ENCODE data around the gene LCE3E. TPM values are rescaled to one million over a fixed set of nuclear protein-coding genes. Genes with fewer than 3 reads are reported as not detected.

LCE3E gene
- total RNA-seq, 2 experiments from 2014 or later: not detected

- CTCF ChIA-PET (ENCODE audit: unreplicated experiment): no interaction called here
- POLR2A ChIA-PET: no interaction called here
- H3K9me3 ChIP-seq (ENCODE audit: low read length): no peaks in the 10 kb centered on the region
- H3K4me2 ChIP-seq (ENCODE audit: low read length): no peak overlapping the region
- H3K4me1 ChIP-seq (ENCODE audit: insufficient read depth, low read length, poor library complexity, severe bottlenecking): no peaks in the 10 kb centered on the region
- H3K9me2 ChIP-seq (ENCODE audit: insufficient read depth, low read length): no peaks in the 10 kb centered on the region
- H3K36me3 ChIP-seq (ENCODE audit: insufficient read depth, low read length): no peaks in the 10 kb centered on the region
- no peak overlapping the region for H3K4me3 ChIP-seq (ENCODE audit: low read depth, low read length, poor library complexity, severe bottlenecking)
- no peaks in the 10 kb centered on the region for H4K20me1 ChIP-seq (ENCODE audit: insufficient read depth, low read length)
- H2AFZ ChIP-seq (ENCODE audit: low read length): no peak overlapping the region
- intact Hi-C loops (cut with micrococcal nuclease; ENCODE audit: unreplicated experiment): no loop called here
- TF ChIP-seq EZH2phosphoT487 (IDR thresholded peaks at IDR 0.05; ENCODE audit: borderline replicate concordance, low read depth, low read length) (no peak), CTCF (conservative IDR thresholded peaks at IDR 0.05; ENCODE audit: low read length) (no peak)
- DNase-seq (ENCODE audit: low spot score): no peak
- no TSS peak for BruUV-seq (replicated peaks)
- H3K27ac ChIP-seq (ENCODE audit: low read depth, low read length, poor library complexity, severe bottlenecking): no peak overlapping the region
- H3K79me2 ChIP-seq (ENCODE audit: insufficient read depth, low read depth, low read length): no peaks in the 10 kb centered on the region
Measured at GRCh38 chr1:152546704-152547103, 19.9 kb downstream of the LCE3E start.

- no TSS peak for BruUV-seq (replicated peaks)
- CTCF ChIA-PET (ENCODE audit: unreplicated experiment): no interaction called here
- H3K4me2 ChIP-seq (ENCODE audit: low read length): no peak overlapping the region
- H2AFZ ChIP-seq (ENCODE audit: low read length): no peak overlapping the region
- H3K4me1 ChIP-seq (ENCODE audit: insufficient read depth, low read length, poor library complexity, severe bottlenecking): no peaks in the 10 kb centered on the region
- POLR2A ChIA-PET: no interaction called here
- peak; percentile 64 for TF ChIP-seq CTCF (conservative IDR thresholded peaks at IDR 0.05; ENCODE audit: low read length)
- no peak for TF ChIP-seq EZH2phosphoT487 (IDR thresholded peaks at IDR 0.05; ENCODE audit: borderline replicate concordance, low read depth, low read length)
- no peak overlapping the region for H3K4me3 ChIP-seq (ENCODE audit: low read depth, low read length, poor library complexity, severe bottlenecking)
- no peaks in the 10 kb centered on the region for H3K9me3 ChIP-seq (ENCODE audit: low read length)
- no peaks in the 10 kb centered on the region for H3K36me3 ChIP-seq (ENCODE audit: insufficient read depth, low read length)
- no peaks in the 10 kb centered on the region for H3K79me2 ChIP-seq (ENCODE audit: insufficient read depth, low read depth, low read length)
- no peak overlapping the region for H3K27ac ChIP-seq (ENCODE audit: low read depth, low read length, poor library complexity, severe bottlenecking)
- H3K9me2 ChIP-seq (ENCODE audit: insufficient read depth, low read length): no peaks in the 10 kb centered on the region
- DNase-seq (ENCODE audit: low spot score): peak; percentile 8
- no peaks in the 10 kb centered on the region for H4K20me1 ChIP-seq (ENCODE audit: insufficient read depth, low read length)
- intact Hi-C loops (cut with micrococcal nuclease; ENCODE audit: unreplicated experiment): no loop called here
Measured at GRCh38 chr1:152543820-152544219, 22.8 kb downstream of the LCE3E start.

GRCh38 chr1:152539901-152540300 lies 26.7 kb downstream of the LCE3E start:
- CTCF ChIA-PET (ENCODE audit: unreplicated experiment): no interaction called here
- POLR2A ChIA-PET: no interaction called here
- H3K4me1 ChIP-seq (ENCODE audit: insufficient read depth, low read length, poor library complexity, severe bottlenecking): no peaks in the 10 kb centered on the region
- H3K4me3 ChIP-seq (ENCODE audit: low read depth, low read length, poor library complexity, severe bottlenecking): no peak overlapping the region
- H4K20me1 ChIP-seq (ENCODE audit: insufficient read depth, low read length): no peaks in the 10 kb centered on the region
- intact Hi-C loops (cut with micrococcal nuclease; ENCODE audit: unreplicated experiment): no loop called here
- no peaks in the 10 kb centered on the region for H3K9me3 ChIP-seq (ENCODE audit: low read length)
- no TSS peak for BruUV-seq (replicated peaks)
- DNase-seq (ENCODE audit: low spot score): no peak
- H3K9me2 ChIP-seq (ENCODE audit: insufficient read depth, low read length): no peaks in the 10 kb centered on the region
- no peaks in the 10 kb centered on the region for H3K79me2 ChIP-seq (ENCODE audit: insufficient read depth, low read depth, low read length)
- no peak overlapping the region for H3K27ac ChIP-seq (ENCODE audit: low read depth, low read length, poor library complexity, severe bottlenecking)
- H3K4me2 ChIP-seq (ENCODE audit: low read length): no peak overlapping the region
- no peak overlapping the region for H2AFZ ChIP-seq (ENCODE audit: low read length)
- TF ChIP-seq EZH2phosphoT487 (IDR thresholded peaks at IDR 0.05; ENCODE audit: borderline replicate concordance, low read depth, low read length): no peak
- TF ChIP-seq CTCF (conservative IDR thresholded peaks at IDR 0.05; ENCODE audit: low read length): no peak
- H3K36me3 ChIP-seq (ENCODE audit: insufficient read depth, low read length): no peaks in the 10 kb centered on the region
